HG02678 (cell line): ENCODE measurements around the gene GMEB2.

Experiments used
- ATAC-seq: cut with Tn5 transposase; IDR thresholded peaks from one replicate; pipeline ENCODE4 v1.9.1; 2021; ENCODE audit warnings: mild to moderate bottlenecking, moderate library complexity; ENCODE audit not compliant: unreplicated experiment

GMEB2 gene

DNA sequence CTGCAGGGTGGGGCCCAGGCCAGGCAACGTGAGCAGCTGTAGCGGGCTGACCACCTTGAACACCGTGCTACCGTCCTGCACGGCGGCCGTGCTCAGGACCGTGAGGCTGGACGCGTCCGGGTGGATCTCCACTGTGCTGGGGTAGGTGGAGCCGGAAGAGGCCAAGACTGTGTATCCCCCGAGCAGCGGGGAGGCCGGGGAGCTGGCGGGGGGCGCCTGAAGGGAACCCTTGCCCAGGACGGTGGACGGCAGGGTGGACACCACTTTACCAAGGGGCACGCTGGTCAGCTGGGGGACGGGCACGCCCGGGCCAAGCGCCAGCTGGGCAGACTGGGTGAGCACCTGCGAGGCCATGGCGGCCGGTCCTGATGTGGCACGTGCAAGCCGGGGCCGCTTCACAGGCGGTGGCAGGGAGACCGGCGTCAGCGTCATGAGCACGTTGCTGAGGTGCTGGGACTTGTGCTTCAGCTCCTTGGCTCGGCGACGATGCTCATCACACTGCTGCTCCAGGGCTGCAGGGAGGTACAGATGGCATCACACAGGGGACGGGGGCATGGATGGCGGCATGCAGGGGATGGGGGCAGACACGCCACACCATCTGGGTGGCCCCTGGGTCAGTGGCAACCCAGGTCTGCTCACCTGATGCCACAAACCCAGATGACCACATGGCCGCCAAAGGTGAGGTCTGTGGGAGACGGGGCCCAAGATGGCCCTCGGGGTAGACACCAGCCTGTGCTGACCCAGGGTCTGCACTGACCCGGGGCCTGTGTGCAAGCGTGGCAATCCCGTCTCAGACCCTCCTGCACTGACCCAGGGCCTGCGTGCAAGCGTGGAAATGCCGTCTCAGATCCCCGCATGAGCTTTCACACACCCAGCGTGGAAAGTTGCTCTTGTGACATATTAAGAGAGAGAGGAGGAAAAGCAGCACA is 36.4 kb downstream of the GMEB2 start:
- no peak for ATAC-seq

DNA sequence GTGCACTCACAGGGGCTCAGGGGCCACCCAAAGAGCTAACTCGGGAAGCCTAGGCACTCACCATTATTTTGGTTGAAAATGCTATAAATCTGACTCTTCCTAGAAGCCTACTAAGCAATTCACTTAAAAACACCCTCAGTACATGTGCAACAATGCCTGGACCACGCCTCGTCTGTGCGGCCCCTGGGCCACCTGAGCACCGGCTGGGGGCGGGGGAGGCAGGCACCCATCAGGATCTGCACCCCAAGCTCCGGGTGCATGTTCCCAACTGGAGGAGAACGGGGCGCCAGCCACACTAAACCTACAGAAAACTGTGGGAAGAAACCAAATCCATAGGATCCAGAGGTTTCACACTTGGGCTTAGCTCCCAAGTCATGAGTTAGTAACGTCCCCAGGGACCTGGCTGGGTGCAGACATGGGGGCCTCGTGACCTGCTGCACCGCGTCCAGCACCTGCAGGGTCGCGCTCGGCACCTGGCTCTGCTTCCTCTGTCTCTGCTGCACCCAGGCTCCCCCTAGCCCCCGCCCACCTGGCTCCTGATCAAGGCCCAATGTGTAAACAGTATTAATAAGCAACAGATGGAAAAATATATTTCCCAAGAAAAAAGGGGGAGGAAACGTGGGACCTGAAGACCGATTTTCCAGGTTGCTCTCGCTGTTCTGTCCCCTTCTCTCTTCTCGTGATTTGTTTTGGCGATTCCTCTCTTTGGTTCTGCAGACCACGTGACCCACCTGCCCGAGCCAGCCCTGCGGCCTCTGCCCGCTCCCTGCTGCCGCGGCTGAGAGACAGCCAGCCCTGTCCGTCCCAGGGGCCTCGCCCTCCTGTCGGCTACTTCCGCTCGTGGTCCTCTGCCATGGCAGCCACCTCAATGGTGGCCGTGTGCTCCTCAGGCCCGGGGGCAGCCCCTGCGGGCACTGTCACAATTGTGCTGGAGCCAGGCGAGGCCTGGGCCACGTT is 37.4 kb downstream of the GMEB2 start:
- no peak for ATAC-seq

DNA sequence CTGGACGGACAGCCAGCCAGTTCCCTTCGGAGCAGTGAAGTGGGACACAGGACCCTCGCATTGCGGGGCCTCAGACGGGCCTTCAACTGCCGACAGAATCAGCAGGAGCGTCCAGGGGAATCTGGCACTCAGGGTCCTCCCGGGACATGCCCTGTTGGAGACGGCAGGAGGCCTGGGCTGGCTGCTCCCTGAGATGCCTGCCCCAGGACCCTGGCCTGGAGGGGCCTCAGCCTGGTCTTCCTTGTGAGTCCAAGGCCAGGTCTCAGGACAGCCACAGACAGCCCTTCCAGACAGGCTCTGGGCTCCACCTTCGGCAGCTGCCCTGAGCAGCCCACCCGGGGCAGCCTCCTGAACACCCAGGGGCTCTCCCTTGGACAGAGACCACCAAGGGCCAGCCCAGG is 38.3 kb downstream of the GMEB2 start:
- ATAC-seq = no peak

DNA sequence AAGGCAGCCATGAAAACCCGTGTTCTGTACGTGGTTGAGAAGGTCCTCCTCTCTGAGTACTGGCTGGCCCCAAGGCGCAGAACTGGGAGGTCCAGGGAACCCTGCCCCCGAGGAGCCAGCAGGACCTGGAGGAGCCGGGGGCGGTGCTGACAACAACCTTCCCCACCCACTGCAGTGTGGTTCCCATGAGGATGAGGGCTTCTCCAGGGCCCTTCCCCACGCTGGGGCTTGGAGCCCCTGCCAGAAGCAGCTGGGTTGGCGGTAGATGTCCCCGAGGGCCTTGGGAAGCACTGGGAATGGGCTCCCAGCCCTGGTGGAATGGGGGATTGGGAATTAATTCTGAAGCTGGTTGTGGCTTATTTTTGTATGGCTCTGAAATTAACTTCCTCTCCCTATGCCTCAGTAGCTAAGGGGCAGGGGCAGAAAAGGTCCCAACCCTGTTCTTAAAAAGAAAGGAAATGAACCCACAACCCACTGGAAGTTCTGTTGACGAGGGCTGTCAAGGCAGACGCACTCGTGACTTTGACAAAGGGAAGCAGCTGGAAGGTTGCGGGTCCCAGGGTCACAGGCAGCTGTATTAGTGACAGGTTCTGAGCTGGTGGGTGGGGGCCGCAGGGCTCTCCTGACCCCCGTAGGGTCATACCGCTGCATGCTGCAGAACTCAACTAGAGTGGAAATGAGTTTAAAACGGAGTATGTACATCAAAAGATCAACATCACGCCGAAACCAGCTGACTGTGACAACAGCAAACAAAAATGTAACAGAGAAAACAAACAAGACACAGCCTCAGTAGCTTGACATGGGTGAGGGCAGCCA is 38.9 kb downstream of the GMEB2 start:
- no peak for ATAC-seq

DNA sequence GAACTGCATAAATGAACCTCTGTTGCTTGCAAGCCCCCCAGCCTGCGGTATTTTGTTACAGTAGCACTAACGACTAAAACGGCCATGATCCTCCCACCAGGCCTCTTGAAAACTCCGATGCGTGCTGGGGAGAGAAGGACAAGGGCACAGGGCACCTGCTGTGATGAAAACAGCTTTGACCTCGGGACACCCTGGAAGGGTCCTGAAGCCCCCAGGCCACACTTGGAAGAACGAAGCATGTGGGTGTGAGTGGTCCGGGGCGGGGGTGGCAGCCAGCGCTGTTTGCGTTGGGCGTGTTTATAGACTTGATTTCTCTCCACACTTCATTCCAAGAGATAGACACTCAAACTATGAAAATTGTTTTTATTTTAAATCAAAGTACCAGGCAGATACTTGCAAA is 39.6 kb downstream of the GMEB2 start:
- ATAC-seq = no peak

DNA sequence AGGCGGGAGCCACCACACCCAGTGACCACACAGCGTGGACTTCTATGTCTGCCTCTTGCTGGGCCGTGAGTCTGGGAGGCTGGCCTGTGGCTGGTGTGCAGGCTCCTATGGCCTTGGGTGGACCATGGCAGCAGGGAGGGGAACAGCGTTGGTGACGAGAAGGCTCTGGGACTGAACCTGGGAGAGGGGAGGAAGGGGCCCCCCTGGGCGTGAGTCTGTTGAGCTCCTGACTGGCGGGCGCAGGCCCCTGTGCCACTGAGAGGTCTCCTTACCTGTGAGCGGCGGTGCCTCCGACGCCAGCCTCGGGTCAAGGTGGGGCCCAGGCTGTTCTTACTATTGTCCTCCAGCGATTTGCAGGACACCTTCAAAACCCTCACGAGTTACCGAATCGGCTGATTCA is 40.1 kb downstream of the GMEB2 start:
- no peak for ATAC-seq

DNA sequence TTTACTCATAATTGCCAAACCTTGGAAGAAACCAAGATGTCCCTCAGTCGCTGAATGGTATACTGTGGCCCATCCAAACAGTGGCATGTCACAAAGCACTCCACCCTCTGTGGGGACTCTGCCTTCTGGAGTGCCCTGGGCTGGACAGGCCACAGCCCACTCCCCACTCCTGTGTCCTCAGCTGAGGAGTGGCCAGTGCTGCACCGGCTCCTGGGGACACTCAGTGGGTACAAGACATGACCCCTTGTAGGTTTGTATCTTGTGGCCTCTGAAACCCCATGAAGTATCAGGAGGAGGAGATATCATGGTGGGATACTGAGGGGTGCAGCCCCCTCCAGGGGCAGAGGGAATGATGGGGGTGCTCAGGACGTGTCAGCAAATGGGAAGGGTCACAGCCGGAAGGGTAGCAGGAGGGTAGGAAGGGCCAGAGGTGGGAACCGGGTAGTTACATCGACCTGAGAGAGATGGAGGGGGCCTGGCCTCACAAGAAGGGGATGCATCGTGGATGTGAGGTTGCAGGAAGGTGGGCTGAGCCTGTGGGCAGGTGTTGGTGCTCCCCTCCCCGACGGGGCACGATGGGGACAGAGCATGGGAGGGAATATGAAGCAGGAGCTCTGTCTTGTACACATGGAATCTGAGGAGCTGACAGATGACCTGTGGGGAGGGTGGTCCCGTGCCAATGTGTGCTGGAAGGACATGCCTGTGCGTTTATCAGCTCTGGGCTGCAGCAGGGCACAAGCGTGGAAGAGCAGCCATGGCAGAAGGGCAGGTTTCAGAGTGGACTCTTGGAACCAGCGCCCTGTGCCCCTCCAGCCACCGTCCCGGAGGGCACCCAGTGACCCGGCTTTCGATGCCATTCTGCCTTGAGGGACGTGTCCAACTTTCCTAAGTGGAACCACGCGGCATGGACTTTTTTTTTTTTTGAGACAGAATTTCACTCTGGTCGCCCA is 41.0 kb downstream of the GMEB2 start:
- no peak for ATAC-seq

DNA sequence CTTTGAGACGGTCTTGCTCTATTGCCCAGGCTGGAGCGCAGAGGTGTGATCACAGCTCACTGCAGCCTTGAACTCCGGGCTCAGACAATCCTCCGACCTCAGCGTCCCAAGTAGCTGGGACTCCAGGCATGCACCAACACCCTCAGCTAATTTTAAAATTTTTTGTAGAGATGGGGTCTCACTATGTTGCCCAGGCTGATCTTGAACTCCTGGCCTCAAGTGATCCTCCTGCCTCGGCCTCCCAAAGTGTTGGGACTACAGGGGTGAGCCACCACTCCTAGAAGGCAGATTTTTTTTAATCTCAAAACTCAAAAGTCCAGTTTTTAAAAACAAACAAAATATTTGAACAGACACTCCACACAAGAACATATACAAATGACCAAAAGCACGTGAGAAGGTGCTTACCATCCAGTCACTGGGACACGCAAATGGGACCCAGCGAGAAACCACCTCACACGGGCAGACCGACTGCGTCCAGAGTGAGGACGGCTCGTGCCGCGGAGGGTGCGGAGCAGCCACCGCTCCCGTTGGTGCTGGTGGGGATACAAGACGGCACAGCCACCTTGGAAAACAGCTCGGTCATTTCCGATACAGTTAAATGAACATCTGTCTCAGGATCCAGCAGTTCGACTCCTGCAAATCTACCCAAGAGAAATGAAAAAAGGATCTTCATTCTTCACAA is 44.4 kb downstream of the GMEB2 start:
- no peak for ATAC-seq

DNA sequence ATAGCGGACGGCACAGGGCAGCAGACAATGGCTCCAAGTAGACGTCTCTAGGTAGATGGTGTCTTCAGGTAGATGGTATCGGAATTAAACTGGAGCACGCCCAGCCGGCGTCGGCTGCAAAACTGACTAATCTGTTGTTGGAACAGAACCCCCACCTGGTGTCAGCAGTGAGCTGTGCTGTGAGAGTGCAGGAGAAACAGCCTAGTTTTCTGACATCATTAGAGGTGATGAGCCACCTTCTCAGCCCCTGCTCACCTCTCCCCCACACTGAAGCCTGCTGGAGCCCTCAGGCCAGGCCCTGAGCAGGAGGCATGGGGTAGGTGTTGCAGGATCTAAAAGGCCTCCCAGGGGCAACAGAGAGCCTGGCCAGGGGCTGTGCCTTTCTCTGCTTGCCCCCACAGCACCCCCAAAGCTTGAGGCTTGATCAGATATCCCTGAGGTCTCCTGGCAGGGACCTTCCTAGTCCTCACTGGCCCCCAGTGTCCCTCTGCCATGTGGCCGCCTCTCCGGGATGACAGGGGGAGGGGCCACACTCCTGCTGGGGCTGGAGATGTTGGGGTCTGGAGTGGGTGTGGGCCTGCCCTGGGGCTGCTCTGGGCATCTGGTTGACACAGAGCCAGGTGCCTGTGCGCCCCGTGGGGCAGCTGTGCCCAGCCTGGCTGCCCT is 46.0 kb downstream of the GMEB2 start:
- no peak for ATAC-seq

DNA sequence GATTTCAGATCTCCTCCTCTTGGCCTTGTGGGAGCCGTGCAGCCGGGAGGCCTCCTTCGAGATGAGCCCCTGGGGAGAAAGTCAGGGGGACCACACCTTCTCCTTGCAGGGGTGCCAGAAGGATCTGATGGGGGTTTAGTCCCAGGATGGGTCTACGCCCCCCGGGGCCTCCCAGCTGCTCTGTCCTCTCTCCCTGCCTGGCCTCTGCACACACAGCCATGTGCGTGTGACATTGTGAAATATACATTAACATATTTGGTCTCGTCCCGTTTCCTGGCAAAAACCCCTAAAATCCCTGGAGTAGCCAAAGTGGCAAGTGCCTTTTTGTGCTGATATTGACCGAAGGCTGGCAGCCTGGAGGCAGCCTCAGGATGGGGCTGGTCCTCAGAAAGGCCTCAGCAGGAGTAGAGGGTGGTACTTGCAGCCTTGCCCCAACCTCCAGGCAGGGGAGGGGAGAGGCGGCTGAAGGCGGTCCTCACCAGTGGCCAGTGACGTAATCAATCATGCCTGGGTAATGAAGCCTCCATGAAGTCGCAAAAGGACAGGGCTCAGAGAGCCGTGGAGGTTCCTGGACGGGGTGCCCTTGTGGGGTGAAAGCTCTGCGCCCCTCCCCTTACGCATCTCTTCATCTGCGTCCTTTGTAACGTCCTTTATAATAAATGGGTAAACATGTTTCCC is 47.7 kb downstream of the GMEB2 start:
- ATAC-seq = no peak

DNA sequence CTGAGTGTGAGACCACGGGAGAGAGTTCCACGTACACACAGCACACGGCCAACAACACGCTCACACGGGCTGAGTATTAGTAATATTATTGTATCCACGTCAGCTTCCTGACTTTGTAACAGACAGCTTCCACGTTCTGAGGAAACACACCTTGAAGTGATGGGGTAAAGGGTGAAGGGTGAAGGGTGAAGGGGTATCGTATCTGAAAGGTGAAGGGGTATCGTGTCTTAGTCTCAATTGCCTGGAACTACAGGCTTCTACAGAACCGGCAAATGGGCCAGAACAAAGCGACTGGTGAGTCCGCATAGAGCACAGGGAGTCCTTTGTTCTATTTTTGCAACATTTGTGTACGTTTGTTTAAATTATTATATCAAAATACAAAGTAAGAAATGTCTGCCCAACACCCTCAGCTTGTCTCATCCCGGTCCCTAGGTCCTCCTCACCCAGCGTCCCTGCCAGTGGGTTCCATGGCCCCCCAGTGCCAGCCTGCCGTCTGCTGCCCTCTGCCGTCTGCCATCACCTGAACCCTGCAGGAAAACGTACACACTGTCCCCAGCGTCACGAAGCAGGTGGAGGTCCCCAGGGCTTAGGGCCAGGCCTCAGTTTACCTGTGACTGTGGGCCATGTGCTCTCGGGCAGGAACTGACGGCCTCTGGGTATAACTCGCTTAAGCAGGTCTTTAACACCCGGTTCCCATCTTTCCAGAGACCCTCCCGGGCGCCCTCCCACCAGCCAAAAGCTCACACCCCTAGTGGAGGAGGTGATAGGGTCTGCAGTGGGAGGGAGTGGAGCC is 48.5 kb downstream of the GMEB2 start:
- no peak for ATAC-seq

DNA sequence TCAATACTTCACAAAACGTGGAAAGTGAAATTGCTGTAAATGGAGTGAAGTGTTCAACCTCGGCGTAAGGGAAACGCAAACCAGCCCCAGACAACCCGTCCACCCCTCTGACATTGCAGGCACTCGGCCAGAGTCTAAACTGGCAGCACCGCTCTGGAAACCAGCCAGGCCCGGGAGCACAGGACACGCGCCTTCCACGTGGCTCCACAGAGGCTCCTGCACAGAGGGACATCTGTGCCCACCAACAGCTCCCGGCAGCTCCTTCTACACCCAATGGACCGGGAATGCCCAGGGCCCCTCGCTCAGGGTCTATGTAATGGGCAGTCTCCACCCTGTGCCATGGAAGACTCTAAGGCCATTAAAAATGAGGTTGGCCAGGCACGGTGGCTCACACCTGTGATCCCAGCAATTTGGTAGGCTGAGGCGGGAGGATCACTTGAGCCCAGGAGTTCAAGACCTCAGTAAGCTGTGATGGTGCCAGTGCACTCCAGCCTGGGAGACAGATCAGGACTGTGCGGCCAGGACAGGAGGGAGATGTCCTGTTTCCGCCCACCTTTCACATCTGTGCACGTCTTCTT is 49.5 kb downstream of the GMEB2 start:
- ATAC-seq = no peak

DNA sequence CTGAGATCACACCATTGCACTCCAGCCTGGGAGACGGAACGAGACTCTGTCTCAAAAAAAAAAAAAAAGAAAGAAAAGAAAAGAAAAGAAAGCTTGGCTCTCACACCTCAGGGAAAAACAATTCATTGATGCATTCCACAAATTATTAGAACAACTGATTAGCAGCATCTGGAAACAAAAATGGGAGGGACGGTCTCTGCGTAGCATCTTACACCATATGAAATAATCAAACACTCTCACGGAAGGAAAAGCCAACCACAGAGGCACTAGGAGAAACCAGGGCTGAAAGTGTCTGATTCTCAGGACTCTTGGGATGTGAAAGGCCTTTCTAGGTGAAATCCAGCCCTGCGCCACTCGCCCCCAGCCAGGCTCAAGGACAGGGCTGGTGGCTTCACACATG is 50.6 kb downstream of the GMEB2 start:
- no peak for ATAC-seq

DNA sequence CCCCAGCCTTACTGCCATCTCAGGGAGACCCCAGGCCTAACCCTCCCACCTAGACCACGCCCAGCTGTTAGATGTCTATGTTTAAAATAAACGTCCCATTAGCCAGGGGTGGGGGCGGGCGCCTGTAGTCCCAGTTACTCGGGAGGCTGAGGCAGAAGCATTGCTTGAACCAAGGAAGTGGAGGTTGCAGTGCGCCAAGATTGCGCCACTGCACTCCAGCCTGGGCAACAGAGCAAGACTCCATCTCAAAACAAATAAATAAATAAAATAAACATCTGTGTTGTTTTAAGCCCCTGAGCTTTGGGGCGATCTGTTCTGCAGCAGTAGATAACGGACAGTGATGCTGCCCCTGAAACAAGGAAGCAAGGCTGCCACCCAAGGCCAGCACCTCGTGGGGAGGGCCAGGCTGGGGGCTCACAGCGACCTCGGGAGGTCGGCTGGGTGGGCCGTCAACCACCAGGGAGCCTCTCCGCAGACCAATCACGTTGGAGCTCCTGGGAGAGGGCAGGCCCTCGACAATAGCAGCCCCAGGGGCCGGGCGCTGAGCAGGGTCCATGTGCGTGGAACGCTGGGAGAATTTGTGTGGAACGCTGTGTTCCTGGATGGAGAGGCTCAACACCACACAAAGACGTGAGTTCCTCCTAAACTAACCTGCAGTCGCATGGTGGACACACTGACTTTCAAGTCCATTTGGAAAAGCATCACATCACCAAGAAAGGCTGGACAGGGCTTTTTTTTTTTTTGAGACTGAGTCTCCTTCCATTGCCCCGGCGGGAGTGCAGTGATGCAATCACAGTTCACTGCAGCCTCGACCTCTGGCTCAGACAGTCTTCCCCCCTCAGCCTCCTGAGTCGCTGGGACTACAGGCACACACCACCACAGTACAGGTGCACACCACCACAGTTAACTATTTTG is 51.8 kb downstream of the GMEB2 start:
- ATAC-seq = no peak

DNA sequence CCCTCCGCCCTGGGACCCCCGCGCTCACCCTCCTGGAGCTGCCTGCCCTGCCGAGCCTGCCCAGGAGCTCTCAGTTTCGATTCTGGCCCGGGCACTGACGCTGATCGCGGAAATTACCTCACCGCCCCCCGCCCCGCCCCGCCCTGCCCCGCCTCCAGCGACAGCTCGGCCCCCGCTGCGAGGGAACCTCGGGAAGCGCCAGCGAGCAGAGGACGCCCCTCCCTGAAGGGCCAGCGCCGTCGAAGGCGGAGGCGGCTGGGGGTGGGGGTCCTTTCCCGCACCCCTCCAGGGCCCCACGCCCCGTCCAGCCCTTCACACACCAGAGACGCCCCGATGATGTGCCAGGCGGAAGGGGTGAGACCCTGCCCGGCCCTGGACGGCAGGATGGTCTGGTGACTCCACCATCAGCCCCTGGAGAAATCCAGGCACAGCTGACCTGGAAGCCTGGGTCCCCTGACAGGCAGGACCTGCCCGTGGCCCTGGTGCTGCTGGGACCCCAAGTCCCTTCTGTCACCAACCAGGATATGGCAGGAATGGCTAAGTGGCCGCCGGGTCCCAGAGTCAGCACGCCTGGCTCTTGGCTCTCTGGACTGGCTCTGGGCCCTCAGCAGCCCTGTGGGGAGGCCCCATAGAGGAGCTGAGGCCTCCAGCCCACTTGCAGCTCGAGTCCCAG is 52.6 kb downstream of the GMEB2 start, which contains the start of gene HELZ2:
HELZ2 (minus strand) TSS at position 84 of the 673 bp plus-strand sequence. CDS start 1,854 bp downstream, outside the sequence.
- no peak for ATAC-seq
